Astrocyte of the spinal cord (primary cell): ENCODE measurements around the gene RPL7L1.

Experiments
- DNase-seq: peaks from one replicate; pipeline ENCODE4 v3.0.0; 2011; ENCODE audit warnings: low read depth, low spot score
- H3K4me3 ChIP-seq: 2 replicates; pipeline ENCODE4 v1.5.1; 2011; ENCODE audit warnings: low read depth, mild to moderate bottlenecking, low read length, moderate library complexity
- in situ Hi-C: cut with HindIII; loops from 2 replicates; pipeline ENCODE4 v1.10.0; 2017; ENCODE audit warnings: low sequenced_read_pairs
- TF ChIP-seq, protein P1 (sequence below): IDR thresholded peaks from 2 replicates; pipeline ENCODE4 v1.5.1; 2012; ENCODE audit warnings: low read depth, mild to moderate bottlenecking, low read length, inconsistent platforms

Gene RPL7L1

GRCh38 chr6:42848700-42849099 is 30.7 kb upstream of the RPL7L1 start:
- TF ChIP-seq, protein P1, sequence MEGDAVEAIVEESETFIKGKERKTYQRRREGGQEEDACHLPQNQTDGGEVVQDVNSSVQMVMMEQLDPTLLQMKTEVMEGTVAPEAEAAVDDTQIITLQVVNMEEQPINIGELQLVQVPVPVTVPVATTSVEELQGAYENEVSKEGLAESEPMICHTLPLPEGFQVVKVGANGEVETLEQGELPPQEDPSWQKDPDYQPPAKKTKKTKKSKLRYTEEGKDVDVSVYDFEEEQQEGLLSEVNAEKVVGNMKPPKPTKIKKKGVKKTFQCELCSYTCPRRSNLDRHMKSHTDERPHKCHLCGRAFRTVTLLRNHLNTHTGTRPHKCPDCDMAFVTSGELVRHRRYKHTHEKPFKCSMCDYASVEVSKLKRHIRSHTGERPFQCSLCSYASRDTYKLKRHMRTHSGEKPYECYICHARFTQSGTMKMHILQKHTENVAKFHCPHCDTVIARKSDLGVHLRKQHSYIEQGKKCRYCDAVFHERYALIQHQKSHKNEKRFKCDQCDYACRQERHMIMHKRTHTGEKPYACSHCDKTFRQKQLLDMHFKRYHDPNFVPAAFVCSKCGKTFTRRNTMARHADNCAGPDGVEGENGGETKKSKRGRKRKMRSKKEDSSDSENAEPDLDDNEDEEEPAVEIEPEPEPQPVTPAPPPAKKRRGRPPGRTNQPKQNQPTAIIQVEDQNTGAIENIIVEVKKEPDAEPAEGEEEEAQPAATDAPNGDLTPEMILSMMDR, result no peak
- in situ Hi-C loops, result no loop called here
- no peak overlapping the region for H3K4me3 ChIP-seq
- no peak for DNase-seq

DNA sequence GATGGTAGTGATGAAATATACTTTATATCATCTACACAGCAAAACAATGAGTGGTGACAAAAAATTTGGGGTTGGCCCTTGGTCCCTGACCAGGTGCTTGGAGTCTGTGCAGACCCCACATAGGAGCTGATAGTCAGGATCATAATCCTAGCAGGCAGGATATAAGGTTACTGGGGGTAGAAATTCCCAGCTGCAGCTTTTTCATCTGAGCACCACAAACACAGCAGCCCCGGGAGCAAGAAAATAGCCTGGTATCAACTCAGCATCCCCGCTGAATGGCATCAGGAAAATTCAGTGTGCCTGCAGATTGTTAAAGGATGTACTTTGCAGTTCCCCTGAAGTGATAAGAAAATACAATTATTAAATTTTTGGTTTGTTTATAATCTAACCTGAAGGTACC is 27.8 kb upstream of the RPL7L1 start:
- in situ Hi-C loops, result no loop called here
- TF ChIP-seq, protein P1, result no peak
- DNase-seq, result no peak
- no peak overlapping the region for H3K4me3 ChIP-seq

GRCh38 chr6:42860036-42860435 is 19.4 kb upstream of the RPL7L1 start:
- no peak for DNase-seq
- no peak overlapping the region for H3K4me3 ChIP-seq
- in situ Hi-C loops, result no loop called here
- TF ChIP-seq, protein P1, result no peak

DNA sequence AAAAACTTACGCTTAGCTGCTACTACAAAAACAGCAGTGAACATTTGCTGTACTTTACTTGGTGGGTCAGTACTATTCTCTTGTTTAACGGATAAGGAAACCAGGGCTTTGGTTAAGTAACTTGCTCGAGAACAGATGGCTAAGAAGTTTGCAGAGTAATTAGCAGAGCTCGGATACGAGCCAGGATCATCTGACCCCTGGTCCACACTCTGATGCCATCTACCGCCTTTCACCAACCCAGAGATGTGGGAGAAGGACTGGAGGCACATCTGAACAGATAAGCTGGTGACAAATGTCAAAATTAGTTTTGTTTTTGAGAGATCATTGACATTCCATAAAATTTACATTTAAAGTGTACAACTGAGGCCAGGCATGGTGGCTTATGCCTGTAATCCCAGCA is 18.9 kb upstream of the RPL7L1 start:
- in situ Hi-C loops, result no loop called here
- H3K4me3 ChIP-seq, result no peak overlapping the region
- DNase-seq, result no peak
- TF ChIP-seq, protein P1, result no peak

DNA sequence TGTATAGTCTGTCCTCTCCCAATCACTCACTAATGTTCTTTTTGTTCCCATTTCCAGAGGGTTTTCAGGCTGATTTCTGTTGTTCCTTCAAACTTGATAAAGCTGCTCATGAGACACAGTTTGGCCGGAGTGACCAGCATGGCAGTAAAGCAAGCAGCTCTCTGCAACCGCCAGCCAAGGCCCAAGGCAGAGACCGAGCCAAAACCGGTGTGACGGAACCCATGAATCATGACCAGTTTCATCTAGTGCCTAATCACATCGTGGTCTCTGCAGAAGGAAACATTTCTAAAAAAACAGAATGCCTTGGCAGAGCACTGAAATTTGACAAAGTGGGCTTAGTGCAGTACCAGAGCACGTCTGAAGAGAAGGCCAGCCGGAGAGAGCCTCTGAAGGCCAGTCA is 14.8 kb upstream of the RPL7L1 start:
- no peak for DNase-seq
- TF ChIP-seq, protein P1, result no peak
- in situ Hi-C loops, result no loop called here
- H3K4me3 ChIP-seq, result no peak overlapping the region

GRCh38 chr6:42870145-42870936 is 9.1 kb upstream of the RPL7L1 start:
- in situ Hi-C loops, result no loop called here
- H3K4me3 ChIP-seq, result no peak overlapping the region
- DNase-seq, result no peak
- TF ChIP-seq, protein P1, result no peak
